Fibroblast of lung (primary cell): Measurements from ENCODE around the gene MOAP1. TPM values are rescaled to one million over a fixed set of nuclear protein-coding genes. Genes with fewer than 3 reads are reported as not detected.

Experiments used
- DNase-seq, 2 donors: peaks; one replicate each; pipeline versions ENCODE4 v3.0.0 to v3.0.0-alpha.2; 2010; ENCODE audit warnings: low read depth in 2 of 2
- H2AFZ ChIP-seq: 2 replicates; pipeline ENCODE4 v1.5.1; 2012; ENCODE audit warnings: low read length, control low read depth, inconsistent platforms
- H3K27ac ChIP-seq: 2 replicates; pipeline ENCODE4 v1.5.1; 2011; ENCODE audit warnings: low read length, control low read depth; ENCODE audit not compliant: insufficient read depth
- H3K27me3 ChIP-seq: 2 replicates; pipeline ENCODE4 v1.5.1; 2011; ENCODE audit warnings: mild to moderate bottlenecking, low read length; ENCODE audit not compliant: control insufficient read depth, insufficient read depth
- H3K36me3 ChIP-seq: 2 replicates; pipeline ENCODE4 v1.5.1; 2011; ENCODE audit warnings: low read length; ENCODE audit not compliant: control insufficient read depth, insufficient read depth
- H3K4me1 ChIP-seq: 2 replicates; pipeline ENCODE4 v1.5.1; 2011; ENCODE audit warnings: low read length; ENCODE audit not compliant: control insufficient read depth, insufficient read depth; ENCODE audit errors: extremely low read depth
- H3K4me2 ChIP-seq: 2 replicates; pipeline ENCODE4 v1.5.1; 2011; ENCODE audit warnings: low read length, control low read depth; ENCODE audit not compliant: insufficient read depth; ENCODE audit errors: extremely low read depth
- H3K4me3 ChIP-seq, 4 experiments: fragments of 200-600 bp in 1 of 4; sonication (generic) in 1 of 4; replicated peaks in 1 of 4; 2 replicates each; pipeline ENCODE4 v1.5.1; 2011 to 2016; ENCODE audit warnings: low read length in 4 of 4, low read depth in 3 of 4, mild to moderate bottlenecking in 3 of 4, control low read depth in 2 of 4, inconsistent platforms in 1 of 4, mixed read lengths in 1 of 4; ENCODE audit not compliant: insufficient read depth in 1 of 4; ENCODE audit errors: control extremely low read depth in 1 of 4
- H3K79me2 ChIP-seq: 2 replicates; pipeline ENCODE4 v1.5.1; 2012; ENCODE audit warnings: mild to moderate bottlenecking, low read length, inconsistent platforms; ENCODE audit not compliant: control insufficient read depth, insufficient read depth
- H3K9ac ChIP-seq: 2 replicates; pipeline ENCODE4 v1.5.1; 2011; ENCODE audit warnings: mild to moderate bottlenecking, low read length, control low read depth; ENCODE audit not compliant: insufficient read depth
- H3K9me3 ChIP-seq: 2 replicates; pipeline ENCODE4 v1.5.1; 2012; ENCODE audit warnings: low read depth, low read length; ENCODE audit not compliant: control insufficient read depth, insufficient read depth
- H4K20me1 ChIP-seq: 2 replicates; pipeline ENCODE4 v1.5.1; 2011; ENCODE audit warnings: low read length; ENCODE audit not compliant: control insufficient read depth, insufficient read depth; ENCODE audit errors: extremely low read depth
- CTCF ChIP-seq, 2 donors: IDR thresholded peaks in 1 of 2; conservative IDR thresholded peaks in 1 of 2; 1 replicate in 1 of 2; 2 replicates in 1 of 2; pipeline ENCODE4 v1.5.1; 2011 to 2012; ENCODE audit warnings: low read length in 2 of 2, control low read depth in 1 of 2, inconsistent platforms in 1 of 2, low read depth in 1 of 2, mild to moderate bottlenecking in 1 of 2
- EZH2 ChIP-seq: IDR thresholded peaks from 2 replicates; pipeline ENCODE4 v1.5.1; 2012; ENCODE audit warnings: low read length, control low read depth, mild to moderate bottlenecking; ENCODE audit errors: missing control alignments
- polyA plus RNA-seq, 2 donors: library from polyadenylated mRNA; depleted of rRNA in 1 of 2; stranded (reverse) in 1 of 2; unstranded in 1 of 2; fragments of >200 nt; gene quantifications; 2 replicates each; pipeline ENCODE4 v1.2.1, GENCODE V29; 2011 to 2012; ENCODE audit warnings: missing spikeins in 1 of 2
- total RNA-seq: library from RNA; depleted of rRNA; stranded (reverse); fragments of >200 nt; gene quantifications from 2 replicates; pipeline ENCODE4 v1.2.1, GENCODE V29; 2014

MOAP1 gene
- total and polyA plus RNA-seq, 2 donors (not counting 1 experiment from before 2014, with no cell fraction given) = 18.5 to 21.3 TPM

DNA sequence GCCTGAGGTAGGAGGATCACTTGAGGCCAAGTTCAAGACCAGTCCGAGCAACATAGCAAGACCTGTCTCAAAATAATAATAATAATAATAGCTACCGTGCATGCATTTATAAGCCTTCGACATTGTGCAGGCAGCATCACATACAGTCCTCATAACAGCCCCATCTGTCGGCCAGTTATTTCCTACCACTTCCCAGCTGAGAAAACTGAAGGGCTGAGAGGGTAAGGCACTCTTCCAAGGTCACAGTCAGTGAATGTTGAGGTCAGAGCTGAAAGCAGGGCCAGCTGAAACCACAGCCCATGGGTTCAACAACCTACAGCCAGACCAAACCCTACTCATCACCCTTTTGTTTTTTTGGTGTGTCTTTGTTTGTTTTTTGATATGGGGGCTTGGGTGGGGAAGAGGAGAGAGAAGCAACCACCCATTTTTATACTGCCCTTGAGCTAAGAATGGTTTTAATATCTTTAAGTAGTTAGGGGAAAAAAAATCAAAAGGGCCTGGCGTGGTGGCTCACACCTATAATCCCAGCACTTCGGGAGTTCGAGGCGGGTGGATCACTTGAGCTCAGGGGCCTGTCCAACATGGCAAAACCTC is 52.1 kb downstream of the MOAP1 start:
- Histone ChIP-seq H3K36me3 (no peaks in the 10 kb centered on the region), H3K79me2 (no peaks in the 10 kb centered on the region), H3K4me3 (no peak overlapping the region), H3K9me3 (no peaks in the 10 kb centered on the region), H4K20me1 (no peaks in the 10 kb centered on the region), H3K4me1 (no peaks in the 10 kb centered on the region), H2AFZ (no peak overlapping the region), H3K9ac (no peak overlapping the region), H3K27ac (no peak overlapping the region), H3K4me2 (no peak overlapping the region), H3K27me3 (peaks cover 4% of the 10 kb centered on the region)
- TF ChIP-seq EZH2 (no peak), CTCF (conservative IDR thresholded peaks at IDR 0.05 in 1 of 2, IDR thresholded peaks at IDR 0.05 in 1 of 2; ENCODE audit: low read depth in 1 of 2, low read length in 2 of 2) (peak; percentile 43 to 58)
- peak; percentile 21 to 51 for DNase-seq

Other genes starting within 250 kb of the MOAP1 start
- gene ITPK1, start 69.0 kb downstream of the MOAP1 start, total RNA-seq = 9.2 and 10.0 TPM in 2 replicates
- gene ITPK1, start 69.0 kb downstream of the MOAP1 start, polyA plus RNA-seq = 23.1 and 26.0 TPM in 2 replicates
- 8.5 and 11.6 TPM in 2 replicates for gene LYSET, start 420 bp upstream of the MOAP1 start, total RNA-seq
- 11.6 and 11.9 TPM in 2 replicates for gene LYSET, start 420 bp upstream of the MOAP1 start, polyA plus RNA-seq
- gene GON7, start 22.2 kb upstream of the MOAP1 start, total RNA-seq = 11.3 and 17.2 TPM in 2 replicates
- 13.1 and 14.4 TPM in 2 replicates for gene GON7, start 22.2 kb upstream of the MOAP1 start, polyA plus RNA-seq
- gene UBR7, start 22.4 kb upstream of the MOAP1 start, total RNA-seq = 27.7 and 34.0 TPM in 2 replicates
- gene UBR7, start 22.4 kb upstream of the MOAP1 start, polyA plus RNA-seq = 25.4 and 48.9 TPM in 2 replicates
- 19.8 and 20.5 TPM in 2 replicates for gene BTBD7, start 148.1 kb upstream of the MOAP1 start, total RNA-seq
- gene BTBD7, start 148.1 kb upstream of the MOAP1 start, polyA plus RNA-seq = 23.2 and 25.9 TPM in 2 replicates
- gene COX8C, start 162.3 kb upstream of the MOAP1 start, total RNA-seq = 0.33 TPM in 1 of 2 replicates, not detected in the other
- not detected in 2 replicates for gene COX8C, start 162.3 kb upstream of the MOAP1 start, polyA plus RNA-seq
- 0.17 and 0.26 TPM in 2 replicates for gene UNC79, start 246.0 kb upstream of the MOAP1 start, total RNA-seq
- gene UNC79, start 246.0 kb upstream of the MOAP1 start, polyA plus RNA-seq = 0.01 and 0.02 TPM in 2 replicates